ENCODE measurements around the gene PNPLA3. TPM values are rescaled to one million over a fixed set of nuclear protein-coding genes. Genes with fewer than 3 reads are reported as not detected.

PNPLA3 gene
- total RNA-seq, 1 donor from 2014 or later = 0.48 TPM

DNA sequence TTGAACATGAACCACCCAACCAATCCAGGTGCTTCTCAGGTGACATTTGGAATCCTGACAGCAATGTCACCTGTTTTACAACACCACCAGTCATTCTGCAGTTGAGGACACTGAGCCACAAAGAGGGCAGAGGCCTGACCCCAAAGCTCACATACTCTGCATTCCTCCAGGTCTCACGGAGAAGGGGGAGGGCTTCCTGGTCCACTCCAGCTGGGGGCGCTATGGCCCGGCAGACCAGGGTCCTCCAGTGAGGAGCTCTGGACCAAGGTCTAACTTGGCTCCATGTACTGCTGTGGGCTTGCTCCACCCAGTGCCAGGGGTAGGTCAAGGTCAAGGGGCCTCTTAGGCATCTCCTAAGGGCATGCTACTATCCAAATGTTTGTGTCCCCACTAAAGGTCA is 1.5 kb upstream of the PNPLA3 start:
- DNase-seq (ENCODE audit: low spot score) = no peak

DNA sequence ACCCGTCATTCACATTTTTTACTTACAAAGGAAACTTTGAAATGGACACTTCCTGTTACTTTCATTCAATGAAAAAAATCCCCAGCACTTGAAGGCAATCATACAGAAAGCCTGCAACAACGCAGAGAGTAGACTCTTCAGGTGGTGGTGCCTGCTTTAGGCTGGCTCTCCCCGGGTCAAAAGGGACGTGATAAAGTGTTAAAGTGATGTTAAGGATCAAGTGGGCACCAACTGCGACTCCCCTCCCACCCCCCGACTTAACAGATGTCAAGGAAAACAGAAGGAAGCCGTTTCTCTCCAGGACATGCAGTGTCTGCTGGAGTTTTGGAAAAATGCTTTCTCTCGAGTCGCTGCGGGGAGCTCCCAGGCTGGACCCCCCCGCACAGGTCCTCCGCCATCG is 414 bp upstream of the PNPLA3 start:
- no peak for DNase-seq (ENCODE audit: low spot score)

DNA sequence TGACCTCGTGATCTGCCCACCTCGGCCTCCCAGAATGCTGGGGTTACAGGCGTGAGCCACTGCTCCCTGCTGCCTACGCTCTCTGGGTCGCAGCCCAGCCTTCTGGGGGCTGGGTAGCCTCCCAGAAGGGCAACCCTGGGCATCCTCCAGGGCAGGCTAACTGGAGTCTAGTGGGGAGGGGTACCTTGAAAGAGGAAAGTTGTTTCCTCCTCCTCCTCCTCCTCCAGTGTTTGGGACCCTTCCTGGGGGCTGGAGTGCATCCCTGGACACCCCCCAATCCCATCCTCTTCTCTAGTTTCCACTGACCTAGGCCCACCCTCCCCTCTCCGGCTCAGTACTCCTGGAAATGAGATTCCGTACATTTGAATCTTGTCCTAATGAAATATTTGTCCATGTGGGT is 1.3 kb downstream of the PNPLA3 start:
- no peak for DNase-seq (ENCODE audit: low spot score)

DNA sequence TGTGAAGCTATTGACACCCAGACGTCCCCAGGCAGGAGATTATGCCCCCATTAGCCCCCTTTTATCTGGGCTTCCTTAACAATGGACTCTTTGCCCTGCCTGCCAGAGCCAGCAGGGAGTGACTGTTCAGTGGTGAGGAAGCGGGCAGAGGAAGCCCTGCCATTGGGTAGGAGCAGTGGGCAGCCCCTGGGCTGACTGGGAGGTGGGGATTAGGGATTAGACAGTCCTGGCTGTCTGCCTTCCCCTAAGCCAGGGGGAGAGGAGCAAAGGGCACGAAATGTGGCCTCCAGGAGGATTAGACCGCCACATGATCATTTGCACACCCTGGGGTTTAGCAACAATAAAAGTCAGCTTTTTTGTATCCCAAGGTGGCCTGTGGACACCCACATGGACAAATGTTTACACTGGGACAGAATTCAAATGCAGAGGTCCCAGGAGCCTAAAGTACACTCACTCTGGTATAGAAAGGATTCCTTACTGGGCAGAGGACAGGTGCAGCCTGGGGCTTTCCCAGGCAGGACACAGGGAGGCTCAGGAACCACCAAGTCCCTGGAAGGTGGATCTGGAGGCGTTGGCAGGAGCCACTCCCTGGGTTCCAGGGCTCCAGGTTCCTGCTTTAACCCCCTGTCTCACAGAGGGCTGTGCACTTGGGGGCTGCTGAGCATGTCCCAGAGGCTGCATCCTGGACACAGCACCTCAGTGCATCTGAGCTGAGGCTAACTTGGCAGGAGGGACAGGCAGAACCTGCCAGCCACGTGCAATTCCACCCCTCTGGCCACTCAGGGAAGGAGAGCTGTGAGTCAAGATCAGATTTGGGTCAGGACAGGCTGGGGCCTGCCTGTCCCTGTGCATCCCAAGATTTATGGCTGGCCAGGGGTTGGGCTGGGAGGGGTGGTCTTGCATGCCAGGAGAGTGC is 2.1 kb downstream of the PNPLA3 start:
- no peak for DNase-seq (ENCODE audit: low spot score)

DNA sequence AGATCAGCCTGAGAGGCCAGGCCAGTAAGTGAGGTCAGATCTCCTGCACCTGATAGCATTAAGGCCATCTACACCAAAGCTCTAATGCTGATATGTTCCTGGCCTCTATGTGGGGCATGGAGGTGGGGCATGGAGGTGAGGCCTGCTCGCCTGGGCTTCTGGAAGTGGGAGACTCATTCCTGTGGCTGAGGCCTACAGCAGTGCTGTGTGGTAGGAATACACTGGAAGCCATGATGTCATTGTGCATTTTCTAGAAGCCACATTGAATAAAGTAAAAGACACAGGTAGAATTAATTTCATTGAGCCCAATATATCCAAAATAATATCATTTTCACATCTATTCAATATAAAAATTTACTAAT is 2.7 kb downstream of the PNPLA3 start:
- no peak for DNase-seq (ENCODE audit: low spot score)

DNA sequence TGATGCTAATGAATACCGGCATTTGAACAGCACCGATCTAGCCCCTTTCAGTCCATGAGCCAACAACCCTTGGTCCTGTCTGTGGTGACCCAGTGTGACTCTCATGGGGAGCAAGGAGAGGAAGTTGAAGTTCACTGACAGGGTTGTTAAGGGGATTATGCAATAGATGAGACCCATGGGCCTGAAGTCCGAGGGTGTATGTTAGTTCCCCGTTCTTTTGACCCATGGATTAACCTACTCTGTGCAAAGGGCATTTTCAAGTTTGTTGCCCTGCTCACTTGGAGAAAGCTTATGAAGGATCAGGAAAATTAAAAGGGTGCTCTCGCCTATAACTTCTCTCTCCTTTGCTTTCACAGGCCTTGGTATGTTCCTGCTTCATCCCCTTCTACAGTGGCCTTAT is 4.9 kb downstream of the PNPLA3 start:
- peak; percentile 13 for DNase-seq (ENCODE audit: low spot score)

DNA sequence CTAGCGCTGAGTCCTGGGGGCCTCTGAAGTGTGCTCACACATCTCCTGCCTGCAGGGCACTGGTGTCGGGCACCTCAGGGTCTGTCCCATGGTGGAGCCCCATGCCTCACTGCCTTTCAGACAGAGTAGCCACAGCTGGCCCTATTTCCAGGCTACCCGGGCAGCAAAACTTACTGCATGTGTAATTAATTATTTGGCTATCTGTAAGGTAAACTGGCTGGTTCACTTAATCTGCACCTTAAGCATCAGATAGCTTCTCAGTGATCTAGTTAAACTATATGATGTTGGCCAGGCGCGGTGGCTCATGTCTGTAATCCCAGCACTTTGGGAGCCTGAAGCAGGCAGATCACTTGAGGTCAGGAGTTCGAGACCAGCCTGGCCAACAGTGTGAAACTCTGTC is 5.3 kb downstream of the PNPLA3 start:
- DNase-seq (ENCODE audit: low spot score) = no peak

DNA sequence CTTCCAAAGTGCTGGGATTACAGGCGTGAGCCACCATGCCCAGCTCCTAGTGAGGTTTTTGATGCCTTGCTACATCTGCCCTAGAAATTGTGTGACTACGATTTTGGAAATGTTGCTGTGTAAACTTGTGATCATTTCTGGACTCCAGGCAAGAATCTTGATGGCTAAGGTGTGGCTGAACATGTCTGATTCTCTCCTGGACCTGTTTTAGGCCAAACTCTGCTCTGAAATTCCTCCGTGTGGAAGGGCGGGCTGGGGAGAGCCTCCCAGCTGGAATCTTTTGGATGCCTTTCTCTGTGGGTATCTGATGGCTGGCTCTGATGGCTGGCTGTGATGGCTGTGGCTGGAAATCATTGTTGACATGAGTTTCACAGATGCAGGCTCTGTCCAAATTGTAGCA is 8.2 kb downstream of the PNPLA3 start:
- no peak for DNase-seq (ENCODE audit: low spot score)

DNA sequence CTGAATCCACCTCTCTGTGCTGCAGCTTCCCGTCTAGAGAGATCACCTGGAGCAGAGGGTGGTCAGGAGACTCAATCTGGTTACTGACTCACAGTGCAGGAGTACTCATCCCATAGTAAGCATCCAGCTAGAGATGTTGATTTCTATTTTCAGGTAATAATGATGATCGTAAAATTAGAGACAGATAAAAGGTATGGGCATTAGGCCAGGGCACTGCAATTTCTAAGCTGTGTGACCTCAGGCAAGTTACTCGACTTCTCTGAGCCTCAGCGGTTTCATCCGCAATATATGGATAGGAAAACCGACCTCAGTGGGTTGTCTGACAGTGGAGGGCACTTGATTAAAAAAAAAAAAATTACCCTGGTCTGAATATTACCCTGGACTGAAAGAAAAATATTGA is 17.8 kb downstream of the PNPLA3 start:
- DNase-seq (ENCODE audit: low spot score) = no peak

DNA sequence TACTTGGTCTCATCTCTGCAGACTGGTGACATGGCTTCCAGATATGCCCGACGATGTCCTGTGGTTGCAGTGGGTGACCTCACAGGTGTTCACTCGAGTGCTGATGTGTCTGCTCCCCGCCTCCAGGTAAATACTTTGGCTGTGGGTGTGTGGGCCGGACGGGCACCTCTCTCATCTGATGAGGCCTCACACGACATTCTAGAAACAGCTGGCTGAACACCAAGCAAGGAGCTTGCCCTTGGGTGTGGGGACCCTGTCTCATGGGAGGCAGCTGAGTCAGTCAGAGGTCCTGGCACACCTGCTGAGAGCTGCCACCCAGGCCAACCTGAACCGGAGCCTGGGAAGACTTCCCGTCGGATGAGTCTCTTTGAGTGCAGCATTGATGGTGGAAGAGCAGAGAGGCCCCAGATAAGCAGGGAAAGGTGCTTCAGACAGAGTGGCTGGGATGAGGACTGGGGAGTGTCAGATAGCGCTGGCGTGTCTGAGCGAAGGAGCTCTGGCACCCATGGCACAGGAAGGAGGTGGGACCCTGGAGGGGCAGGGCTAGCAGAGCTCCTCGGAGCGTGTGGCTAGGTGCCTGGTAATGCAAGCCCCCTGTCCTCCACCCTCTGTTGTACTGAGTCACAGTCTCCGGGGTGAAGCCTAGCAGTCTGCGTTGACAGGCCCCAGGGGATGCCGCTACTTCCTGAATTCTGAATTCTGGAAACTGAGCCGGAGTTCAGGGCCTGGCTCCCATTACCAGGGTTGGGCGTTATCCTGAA is 21.2 kb downstream of the PNPLA3 start:
- no peak for DNase-seq (ENCODE audit: low spot score)

DNA sequence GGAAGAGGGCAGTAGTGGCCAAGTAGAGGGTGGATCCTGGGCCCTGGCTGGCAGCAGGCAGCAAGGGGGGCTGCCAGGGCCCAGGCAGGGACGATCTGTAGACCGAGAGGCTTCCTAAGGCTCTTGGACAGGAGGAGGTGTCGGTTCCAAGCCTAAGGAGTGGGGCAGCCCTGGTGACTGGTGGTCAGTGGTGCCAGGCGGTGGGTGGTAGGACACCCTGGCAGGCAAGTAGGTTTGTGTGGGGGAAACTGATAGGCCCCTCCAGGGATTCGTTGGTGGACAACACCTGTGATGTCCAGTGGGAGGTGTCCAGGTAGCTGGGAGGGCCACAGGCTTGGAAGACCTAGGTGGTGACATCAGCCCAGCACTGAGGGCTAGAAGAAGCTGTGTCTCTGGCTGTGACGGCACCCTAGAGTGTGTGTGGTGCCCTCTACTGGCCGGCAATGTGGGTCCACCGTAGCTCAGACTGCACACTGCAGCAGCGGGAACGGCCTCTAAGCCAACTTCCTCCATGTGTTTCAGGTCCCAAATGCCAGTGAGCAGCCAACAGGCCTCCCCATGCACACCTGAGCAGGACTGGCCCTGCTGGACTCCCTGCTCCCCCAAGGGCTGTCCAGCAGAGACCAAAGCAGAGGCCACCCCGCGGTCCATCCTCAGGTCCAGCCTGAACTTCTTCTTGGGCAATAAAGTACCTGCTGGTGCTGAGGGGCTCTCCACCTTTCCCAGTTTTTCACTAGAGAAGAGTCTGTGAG is 22.2 kb downstream of the PNPLA3 start:
- peak; percentile 34 for DNase-seq (ENCODE audit: low spot score)

DNA sequence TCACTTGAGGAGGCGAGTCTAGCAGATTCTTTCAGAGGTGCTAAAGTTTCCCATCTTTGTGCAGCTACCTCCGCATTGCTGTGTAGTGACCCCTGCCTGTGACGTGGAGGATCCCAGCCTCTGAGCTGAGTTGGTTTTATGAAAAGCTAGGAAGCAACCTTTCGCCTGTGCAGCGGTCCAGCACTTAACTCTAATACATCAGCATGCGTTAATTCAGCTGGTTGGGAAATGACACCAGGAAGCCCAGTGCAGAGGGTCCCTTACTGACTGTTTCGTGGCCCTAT is 22.7 kb downstream of the PNPLA3 start:
- no peak for DNase-seq (ENCODE audit: low spot score)

DNA sequence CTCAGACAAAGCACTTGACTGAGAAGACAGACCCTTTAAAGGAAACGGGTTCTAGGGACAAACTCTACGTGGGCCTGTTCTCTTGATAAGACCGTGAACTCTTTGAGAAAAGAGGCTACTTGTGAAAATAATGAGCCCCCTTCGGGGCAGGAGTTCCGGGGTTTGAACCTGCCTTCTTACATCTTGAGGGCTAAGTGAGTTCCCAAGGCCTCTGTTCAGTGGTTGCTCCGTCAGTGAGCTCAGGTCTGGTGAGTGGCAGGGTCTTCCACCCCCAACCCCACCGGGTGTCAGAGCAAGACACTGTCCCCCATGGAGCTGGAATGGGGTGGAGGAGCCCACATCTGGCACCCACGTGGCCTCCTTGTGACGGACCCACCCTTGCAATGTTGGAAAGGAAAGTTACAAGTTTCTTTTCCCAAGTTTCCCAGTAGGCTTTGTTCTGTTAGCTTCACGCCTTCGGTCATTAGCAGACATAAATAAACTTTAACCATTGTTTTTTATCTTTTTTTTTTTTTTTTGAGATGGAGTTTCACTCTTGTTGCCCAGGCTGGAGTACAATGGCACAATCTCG is 25.3 kb downstream of the PNPLA3 start:
- DNase-seq (ENCODE audit: low spot score) = no peak

DNA sequence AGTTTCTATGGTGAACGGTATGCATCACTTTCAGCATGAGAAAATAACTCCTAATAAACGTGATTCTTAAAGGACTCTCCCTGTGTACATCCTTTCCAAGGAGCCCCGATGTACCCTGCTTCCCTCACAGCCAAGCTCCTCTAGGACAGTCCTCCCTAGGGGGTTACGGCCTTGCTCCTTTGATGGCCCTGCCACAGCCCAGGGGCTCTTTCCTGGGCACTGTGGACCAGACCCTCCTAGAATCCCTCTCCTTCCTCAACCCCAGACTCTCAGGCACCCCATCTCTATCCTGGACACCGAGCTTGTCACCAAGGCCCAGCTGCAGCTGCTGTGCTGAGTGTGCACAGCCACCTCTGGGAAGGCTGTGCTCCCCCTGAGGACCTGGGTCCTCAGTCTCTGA is 27.8 kb downstream of the PNPLA3 start:
- DNase-seq (ENCODE audit: low spot score) = no peak

DNA sequence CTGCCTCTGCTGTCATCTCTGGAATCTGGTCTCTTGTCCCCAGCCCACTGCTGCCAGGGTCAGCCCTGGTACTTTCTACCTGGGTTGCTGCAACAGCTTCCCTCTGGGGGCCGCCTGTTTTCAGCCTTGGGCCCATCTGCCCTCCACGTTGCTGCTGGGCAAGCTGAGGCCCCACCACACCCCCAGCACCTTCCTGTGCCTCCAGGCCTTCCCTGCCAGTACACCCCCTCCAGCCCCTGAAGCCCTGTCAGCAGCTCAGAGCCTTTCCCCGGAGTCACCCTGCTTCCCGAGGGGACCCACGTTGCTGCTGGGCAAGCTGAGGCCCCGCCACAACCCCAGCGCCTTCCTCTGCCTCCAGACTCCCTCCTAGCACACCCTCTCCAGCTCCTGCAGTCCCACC is 28.4 kb downstream of the PNPLA3 start:
- DNase-seq (ENCODE audit: low spot score) = no peak

DNA sequence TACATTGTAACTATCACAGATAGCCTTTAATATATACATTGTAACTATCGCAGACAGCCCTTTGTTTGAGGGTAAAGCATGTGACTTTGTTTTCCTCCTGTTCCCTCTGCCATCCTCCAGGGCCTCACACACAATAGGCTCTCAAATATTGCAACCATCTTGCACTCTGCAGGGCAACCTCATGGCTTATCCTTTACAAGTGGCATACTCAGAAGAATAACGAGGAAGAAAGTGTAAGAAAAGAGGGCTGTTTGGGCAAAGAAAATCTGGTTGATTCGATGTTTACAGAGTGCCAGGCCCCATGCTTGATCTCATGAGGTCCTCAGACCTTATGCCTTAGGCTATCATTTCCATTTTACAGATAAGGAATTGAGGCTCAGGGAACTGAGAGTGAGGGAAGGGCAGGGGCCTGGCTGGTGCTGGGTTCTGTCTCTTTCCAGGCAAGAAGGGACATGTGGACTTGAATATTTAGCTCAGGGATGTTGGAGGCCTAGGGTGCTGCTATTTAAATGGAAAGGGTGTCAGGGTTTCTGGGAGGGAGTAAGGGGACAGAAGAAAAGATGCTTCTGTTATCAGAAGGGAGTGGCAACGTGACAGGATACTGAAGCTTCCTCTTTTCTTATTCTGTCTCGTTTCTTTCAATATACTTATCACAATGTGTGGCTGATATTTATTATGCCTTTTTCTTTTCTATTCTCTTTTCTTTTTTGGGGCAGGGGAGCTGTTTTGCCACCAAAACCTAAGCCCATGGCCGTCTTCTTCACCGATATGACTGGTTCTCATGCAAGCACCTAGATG is 30.6 kb downstream of the PNPLA3 start:
- DNase-seq (ENCODE audit: low spot score) = no peak

DNA sequence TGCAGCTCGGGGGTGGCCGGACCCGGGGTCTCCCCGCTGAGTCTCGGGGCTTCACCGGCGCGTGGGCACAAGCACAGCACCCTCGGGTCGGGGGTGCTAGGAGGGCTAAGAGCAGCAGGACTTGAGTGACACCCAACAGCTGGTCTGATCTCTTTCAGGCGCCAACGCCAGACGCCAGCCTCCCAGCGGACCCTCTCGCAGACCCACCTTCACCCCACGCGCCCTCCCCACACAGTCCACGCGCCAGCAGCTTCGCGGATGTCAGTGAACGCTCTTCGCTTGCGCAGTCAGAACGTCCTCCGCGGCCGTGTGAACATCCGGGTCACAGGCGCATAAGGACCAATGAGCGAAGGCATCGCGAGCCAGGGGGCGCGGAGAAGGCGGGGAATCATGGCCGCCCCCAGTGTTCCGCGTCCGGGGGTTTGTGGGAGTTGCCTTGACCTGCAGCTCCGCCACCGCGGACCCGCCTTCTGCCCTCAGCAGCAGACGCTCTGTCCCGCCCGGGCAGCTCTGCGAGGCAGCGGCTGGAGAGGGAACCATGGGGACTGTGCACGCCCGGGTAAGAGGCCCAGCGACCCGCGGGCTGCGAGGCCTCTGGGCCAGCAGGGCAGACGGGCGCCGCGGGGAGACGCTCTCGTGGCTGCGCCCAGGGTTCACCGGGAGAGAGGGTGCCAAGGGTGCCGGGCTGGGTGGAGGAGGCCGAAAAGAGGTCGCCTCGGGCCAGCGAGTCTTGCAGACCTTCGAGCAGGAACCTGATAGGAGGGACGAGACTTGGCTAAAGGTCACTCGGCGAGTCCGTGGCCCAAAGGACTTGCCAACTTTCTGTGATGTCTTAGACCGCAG is 31.7 kb downstream of the PNPLA3 start, which contains the start of gene SAMM50:
Gene SAMM50, plus strand, starts transcription at position 403 of the 843 bp plus-strand sequence. Its CDS starts 136 bp downstream, at position 539.
- DNase-seq (ENCODE audit: low spot score) = peak; percentile 98

DNA sequence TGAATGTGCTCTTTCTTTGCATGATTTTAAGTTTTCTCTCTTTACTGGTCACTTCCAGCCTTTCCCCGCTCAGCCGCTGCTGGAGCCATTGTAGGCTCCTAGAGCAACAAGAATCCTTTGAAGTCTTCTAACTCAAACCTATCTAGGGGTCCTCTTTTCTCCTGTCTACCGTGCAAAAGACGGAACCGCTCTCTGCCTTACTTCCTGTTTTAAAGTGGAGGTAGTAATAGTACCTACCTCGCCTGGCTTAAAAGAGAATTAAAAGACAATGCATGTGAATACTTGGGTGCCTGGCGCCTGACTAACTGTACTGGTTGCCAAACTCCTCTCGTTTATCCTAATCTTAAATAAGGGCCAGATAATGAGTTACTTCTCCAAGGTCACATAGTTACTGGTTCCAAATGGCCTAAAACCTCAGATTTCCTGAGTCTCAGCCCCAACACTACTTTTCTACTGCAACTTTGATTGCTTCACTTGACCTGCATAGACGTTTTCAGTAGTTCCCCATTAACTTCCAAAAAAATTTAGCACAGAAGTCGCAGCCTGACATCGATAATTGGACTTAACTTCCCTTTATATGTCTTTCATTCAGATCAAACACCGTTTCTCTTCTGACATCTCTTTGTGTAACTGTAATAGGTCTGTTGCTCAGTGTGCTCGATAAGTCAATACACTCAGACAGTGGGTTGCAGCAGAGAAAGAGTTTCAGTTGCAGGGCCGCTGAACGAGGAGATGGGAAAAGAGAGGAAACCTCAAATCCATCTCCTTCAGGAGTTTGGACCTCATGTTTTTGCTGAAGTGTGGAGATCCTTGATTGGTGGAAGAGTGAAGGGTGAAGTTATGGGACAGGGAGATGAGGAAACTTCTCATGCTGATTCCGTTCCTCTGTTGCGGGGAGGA is 32.5 kb downstream of the PNPLA3 start:
- DNase-seq (ENCODE audit: low spot score) = no peak

DNA sequence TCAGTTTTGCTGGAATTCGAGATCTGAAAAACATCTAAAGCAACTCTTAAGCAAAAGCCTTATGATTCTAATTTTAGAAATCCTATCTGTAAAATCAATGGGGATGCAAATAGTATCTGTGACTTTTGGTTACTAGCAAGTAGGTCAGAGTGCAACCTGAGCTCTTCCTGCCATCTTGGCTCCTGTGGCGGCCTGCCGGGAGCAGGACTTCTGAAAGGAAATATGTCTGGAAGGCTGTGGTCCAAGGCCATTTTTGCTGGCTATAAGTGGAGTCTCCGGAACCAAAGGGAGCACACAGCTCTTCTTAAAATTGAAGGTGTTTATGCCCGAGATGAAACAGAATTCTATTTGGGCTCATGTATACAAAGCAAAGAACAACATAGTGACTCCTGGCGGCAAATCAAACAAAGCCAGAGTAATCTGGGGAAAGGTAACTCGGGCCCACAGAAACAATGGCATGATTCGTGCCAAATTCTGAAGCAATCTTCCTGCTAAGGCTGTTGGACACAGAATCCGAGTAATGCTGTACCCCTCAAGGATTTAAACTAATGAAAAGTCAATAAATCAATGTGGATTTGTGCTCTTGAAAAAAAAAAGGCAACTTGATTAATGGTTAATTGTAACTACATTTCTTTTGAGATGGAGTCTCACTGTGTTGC is 33.3 kb downstream of the PNPLA3 start:
- DNase-seq (ENCODE audit: low spot score) = no peak
